ENCODE data around the gene ATP2A1.

The ATP2A1 gene

GRCh38 chr16:28932339-28933141 lies 54.3 kb downstream of the ATP2A1 start:
- Histone ChIP-seq H3K4me3 (ENCODE audit: low read length) (no peak overlapping the region), H3K79me2 (ENCODE audit: control insufficient read depth, insufficient read depth, low read length) (no peaks in the 10 kb centered on the region), H3K56ac (ENCODE audit: low read length) (no peak overlapping the region), H3K9ac (ENCODE audit: low read length) (no peak overlapping the region), H3K4ac (ENCODE audit: low read depth, low read length) (no peak overlapping the region), H2BK5ac (ENCODE audit: low read length) (no peak overlapping the region), H3K27me3 (ENCODE audit: insufficient read depth, low read length, poor library complexity) (no peaks in the 10 kb centered on the region), H3K36me3 (ENCODE audit: control insufficient read depth, insufficient read depth, low read length) (no peaks in the 10 kb centered on the region), H2AK5ac (ENCODE audit: low read length) (no peak overlapping the region), H4K5ac (ENCODE audit: low read length) (no peak overlapping the region), H3K4me1 (ENCODE audit: control insufficient read depth, low read depth, low read length) (no peaks in the 10 kb centered on the region), H3K79me1 (ENCODE audit: low read length) (no peaks in the 10 kb centered on the region), H4K8ac (ENCODE audit: low read depth, low read length) (no peak overlapping the region), H3K4me2 (ENCODE audit: low read length) (no peak overlapping the region), H3K27ac (ENCODE audit: low read depth, low read length) (no peak overlapping the region), H3K23ac (ENCODE audit: low read length) (no peak overlapping the region), H2BK120ac (ENCODE audit: low read depth, low read length) (no peak overlapping the region), H3K18ac (ENCODE audit: low read length) (no peak overlapping the region), H2BK15ac (replicated peaks; ENCODE audit: low read depth) (no peak overlapping the region)
- no CpG with 5 or more reads among the region's 20 CpGs for WGBS (ENCODE audit: extremely low coverage, insufficient coverage, low lambda C conversion rate)
- DNase-seq, result no peak

DNA sequence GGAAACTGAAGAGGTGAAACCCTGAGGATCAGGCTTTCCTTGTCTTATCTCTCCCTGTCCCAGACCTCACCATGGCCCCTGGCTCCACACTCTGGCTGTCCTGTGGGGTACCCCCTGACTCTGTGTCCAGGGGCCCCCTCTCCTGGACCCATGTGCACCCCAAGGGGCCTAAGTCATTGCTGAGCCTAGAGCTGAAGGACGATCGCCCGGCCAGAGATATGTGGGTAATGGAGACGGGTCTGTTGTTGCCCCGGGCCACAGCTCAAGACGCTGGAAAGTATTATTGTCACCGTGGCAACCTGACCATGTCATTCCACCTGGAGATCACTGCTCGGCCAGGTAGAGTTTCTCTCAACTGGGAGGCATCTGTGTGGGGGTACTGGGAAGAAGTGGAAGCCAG lies 54.9 kb downstream of the ATP2A1 start:
- no peak overlapping the region for H2BK15ac ChIP-seq (replicated peaks; ENCODE audit: low read depth)
- H3K4ac ChIP-seq (ENCODE audit: low read depth, low read length), result no peak overlapping the region
- no peaks in the 10 kb centered on the region for H3K4me1 ChIP-seq (ENCODE audit: control insufficient read depth, low read depth, low read length)
- H2AK5ac ChIP-seq (ENCODE audit: low read length), result no peak overlapping the region
- no peak overlapping the region for H2BK120ac ChIP-seq (ENCODE audit: low read depth, low read length)
- H3K56ac ChIP-seq (ENCODE audit: low read length), result no peak overlapping the region
- H2BK5ac ChIP-seq (ENCODE audit: low read length), result no peak overlapping the region
- H3K79me2 ChIP-seq (ENCODE audit: control insufficient read depth, insufficient read depth, low read length), result no peaks in the 10 kb centered on the region
- H3K27me3 ChIP-seq (ENCODE audit: insufficient read depth, low read length, poor library complexity), result no peaks in the 10 kb centered on the region
- no peak overlapping the region for H3K4me2 ChIP-seq (ENCODE audit: low read length)
- no peak overlapping the region for H3K23ac ChIP-seq (ENCODE audit: low read length)
- no peak overlapping the region for H3K27ac ChIP-seq (ENCODE audit: low read depth, low read length)
- H3K4me3 ChIP-seq (ENCODE audit: low read length), result no peak overlapping the region
- DNase-seq, result peak; percentile 57
- H3K36me3 ChIP-seq (ENCODE audit: control insufficient read depth, insufficient read depth, low read length), result no peaks in the 10 kb centered on the region
- H3K9ac ChIP-seq (ENCODE audit: low read length), result no peak overlapping the region
- WGBS (ENCODE audit: extremely low coverage, insufficient coverage, low lambda C conversion rate), result no CpG with 5 or more reads among the region's 8 CpGs
- no peak overlapping the region for H4K8ac ChIP-seq (ENCODE audit: low read depth, low read length)
- H3K18ac ChIP-seq (ENCODE audit: low read length), result no peak overlapping the region
- H3K79me1 ChIP-seq (ENCODE audit: low read length), result no peaks in the 10 kb centered on the region
- H4K5ac ChIP-seq (ENCODE audit: low read length), result no peak overlapping the region

- Histone ChIP-seq H4K8ac (ENCODE audit: low read depth, low read length) (no peak overlapping the region), H4K5ac (ENCODE audit: low read length) (no peak overlapping the region), H3K4me3 (ENCODE audit: low read length) (no peak overlapping the region), H3K23ac (ENCODE audit: low read length) (no peak overlapping the region), H2AK5ac (ENCODE audit: low read length) (no peak overlapping the region), H2BK120ac (ENCODE audit: low read depth, low read length) (no peak overlapping the region), H3K27ac (ENCODE audit: low read depth, low read length) (no peak overlapping the region), H3K79me1 (ENCODE audit: low read length) (no peaks in the 10 kb centered on the region), H2BK15ac (replicated peaks; ENCODE audit: low read depth) (no peak overlapping the region), H3K56ac (ENCODE audit: low read length) (no peak overlapping the region), H3K18ac (ENCODE audit: low read length) (no peak overlapping the region), H3K4me2 (ENCODE audit: low read length) (no peak overlapping the region), H2BK5ac (ENCODE audit: low read length) (no peak overlapping the region), H3K27me3 (ENCODE audit: insufficient read depth, low read length, poor library complexity) (no peaks in the 10 kb centered on the region), H3K36me3 (ENCODE audit: control insufficient read depth, insufficient read depth, low read length) (no peaks in the 10 kb centered on the region), H3K4me1 (ENCODE audit: control insufficient read depth, low read depth, low read length) (no peaks in the 10 kb centered on the region), H3K4ac (ENCODE audit: low read depth, low read length) (no peak overlapping the region), H3K79me2 (ENCODE audit: control insufficient read depth, insufficient read depth, low read length) (no peaks in the 10 kb centered on the region), H3K9ac (ENCODE audit: low read length) (no peak overlapping the region)
- DNase-seq, result no peak
- WGBS (ENCODE audit: extremely low coverage, insufficient coverage, low lambda C conversion rate), result no CpG with 5 or more reads among the region's 4 CpGs
These were observed 57.1 kb downstream of the ATP2A1 start for GRCh38 chr16:28935346-28935745.

GRCh38 chr16:28935924-28936783 lies 57.9 kb downstream of the ATP2A1 start:
- Histone ChIP-seq H3K23ac (ENCODE audit: low read length) (no peak overlapping the region), H3K4ac (ENCODE audit: low read depth, low read length) (no peak overlapping the region), H3K27me3 (ENCODE audit: insufficient read depth, low read length, poor library complexity) (no peaks in the 10 kb centered on the region), H2BK120ac (ENCODE audit: low read depth, low read length) (no peak overlapping the region), H4K8ac (ENCODE audit: low read depth, low read length) (no peak overlapping the region), H2AK5ac (ENCODE audit: low read length) (no peak overlapping the region), H3K4me2 (ENCODE audit: low read length) (peak overlapping the region; percentile 23), H3K9ac (ENCODE audit: low read length) (peak overlapping the region; percentile 1), H3K79me1 (ENCODE audit: low read length) (no peaks in the 10 kb centered on the region), H3K36me3 (ENCODE audit: control insufficient read depth, insufficient read depth, low read length) (no peaks in the 10 kb centered on the region), H3K56ac (ENCODE audit: low read length) (peak overlapping the region; percentile 67), H3K27ac (ENCODE audit: low read depth, low read length) (no peak overlapping the region), H3K4me1 (ENCODE audit: control insufficient read depth, low read depth, low read length) (no peaks in the 10 kb centered on the region), H3K79me2 (ENCODE audit: control insufficient read depth, insufficient read depth, low read length) (no peaks in the 10 kb centered on the region), H2BK5ac (ENCODE audit: low read length) (no peak overlapping the region), H3K18ac (ENCODE audit: low read length) (no peak overlapping the region), H4K5ac (ENCODE audit: low read length) (no peak overlapping the region), H3K4me3 (ENCODE audit: low read length) (no peak overlapping the region), H2BK15ac (replicated peaks; ENCODE audit: low read depth) (no peak overlapping the region)
- no CpG with 5 or more reads among the region's 36 CpGs for WGBS (ENCODE audit: extremely low coverage, insufficient coverage, low lambda C conversion rate)
- DNase-seq, result peak; percentile 83

- Histone ChIP-seq H2BK5ac (ENCODE audit: low read length) (no peak overlapping the region), H2BK120ac (ENCODE audit: low read depth, low read length) (no peak overlapping the region), H3K23ac (ENCODE audit: low read length) (no peak overlapping the region), H3K79me2 (ENCODE audit: control insufficient read depth, insufficient read depth, low read length) (no peaks in the 10 kb centered on the region), H3K79me1 (ENCODE audit: low read length) (no peaks in the 10 kb centered on the region), H3K27me3 (ENCODE audit: insufficient read depth, low read length, poor library complexity) (no peaks in the 10 kb centered on the region), H2BK15ac (replicated peaks; ENCODE audit: low read depth) (no peak overlapping the region), H3K18ac (ENCODE audit: low read length) (no peak overlapping the region), H3K56ac (ENCODE audit: low read length) (no peak overlapping the region), H3K4me2 (ENCODE audit: low read length) (no peak overlapping the region), H3K27ac (ENCODE audit: low read depth, low read length) (no peak overlapping the region), H3K36me3 (ENCODE audit: control insufficient read depth, insufficient read depth, low read length) (no peaks in the 10 kb centered on the region), H3K4ac (ENCODE audit: low read depth, low read length) (no peak overlapping the region), H3K9ac (ENCODE audit: low read length) (no peak overlapping the region), H2AK5ac (ENCODE audit: low read length) (no peak overlapping the region), H3K4me1 (ENCODE audit: control insufficient read depth, low read depth, low read length) (no peaks in the 10 kb centered on the region), H4K8ac (ENCODE audit: low read depth, low read length) (no peak overlapping the region), H4K5ac (ENCODE audit: low read length) (no peak overlapping the region), H3K4me3 (ENCODE audit: low read length) (no peak overlapping the region)
- no peak for DNase-seq
- no CpG with 5 or more reads among the region's 26 CpGs for WGBS (ENCODE audit: extremely low coverage, insufficient coverage, low lambda C conversion rate)
These were observed 58.5 kb downstream of the ATP2A1 start for GRCh38 chr16:28936784-28937155.

Measured in mesendoderm (in vitro differentiated cells).